ENCODE measurements around the gene EPC2. TPM values are rescaled to one million over a fixed set of nuclear protein-coding genes. Genes with fewer than 3 reads are reported as not detected.
"Not testable (repeated sequence)": the region's sequence is repeated elsewhere in the genome, so short reads cannot be mapped to it uniquely, and the experiment has no call there.

The EPC2 gene
- total RNA-seq, 3 donors from 2014 or later: 28.4 to 32.4 (median 28.6) TPM

DNA sequence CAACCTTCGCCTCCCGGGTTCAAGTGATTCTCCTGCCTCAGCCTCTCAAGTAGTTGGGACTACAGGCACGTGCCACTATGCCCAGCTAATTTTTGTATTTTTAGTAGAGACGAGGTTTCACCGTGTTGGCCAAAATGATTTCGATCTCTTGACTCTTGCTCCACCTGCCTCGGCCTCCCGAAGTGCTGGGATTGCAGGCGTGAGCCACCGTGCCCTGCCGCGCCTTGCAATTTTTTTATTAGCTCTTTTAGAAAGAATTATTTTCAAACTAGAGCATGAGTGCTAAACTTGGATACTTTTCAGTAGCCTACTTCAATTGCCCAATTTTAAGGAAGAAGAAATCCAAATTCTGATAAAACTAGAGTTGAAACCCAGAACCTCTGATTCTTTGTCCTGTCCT is 3.2 kb downstream of the EPC2 start:
- not testable (repeated sequence) for H3K36me3 Mint-ChIP-seq (ENCODE audit: insufficient read depth); ATAC-seq; DNase-seq; H3K4me3 Mint-ChIP-seq; H3K27me3 Mint-ChIP-seq (ENCODE audit: low read depth); H3K9me3 Mint-ChIP-seq
- peaks cover 70% of the 10 kb centered on the region for H3K4me1 Mint-ChIP-seq (ENCODE audit: low read depth)

DNA sequence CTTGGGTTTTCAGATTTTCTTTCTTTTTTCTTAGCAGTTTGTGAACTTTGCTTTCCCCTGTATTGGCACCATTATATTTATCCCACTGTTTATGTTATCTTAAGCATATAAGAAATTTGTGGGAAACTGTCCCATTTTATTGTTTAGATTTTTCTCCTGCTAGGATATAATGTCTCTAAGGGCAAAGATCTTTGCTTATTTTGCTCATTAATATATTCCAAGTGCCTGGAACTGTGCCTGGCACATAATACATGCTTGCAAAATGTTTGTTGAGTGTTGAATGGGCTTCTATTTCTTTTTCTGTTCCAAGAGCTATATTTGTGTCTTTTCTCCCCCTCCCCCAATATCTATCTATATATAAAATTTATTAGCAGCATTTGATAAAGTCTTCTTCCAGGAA is 5.4 kb downstream of the EPC2 start:
- DNase-seq: no peak
- no peak for ATAC-seq
- H3K4me3 Mint-ChIP-seq: no peak overlapping the region
- H3K27me3 Mint-ChIP-seq (ENCODE audit: low read depth): no peaks in the 10 kb centered on the region
- no peaks in the 10 kb centered on the region for H3K9me3 Mint-ChIP-seq
- peaks cover 5% of the 10 kb centered on the region for H3K36me3 Mint-ChIP-seq (ENCODE audit: insufficient read depth)
- H3K4me1 Mint-ChIP-seq (ENCODE audit: low read depth): peaks cover 78% of the 10 kb centered on the region

DNA sequence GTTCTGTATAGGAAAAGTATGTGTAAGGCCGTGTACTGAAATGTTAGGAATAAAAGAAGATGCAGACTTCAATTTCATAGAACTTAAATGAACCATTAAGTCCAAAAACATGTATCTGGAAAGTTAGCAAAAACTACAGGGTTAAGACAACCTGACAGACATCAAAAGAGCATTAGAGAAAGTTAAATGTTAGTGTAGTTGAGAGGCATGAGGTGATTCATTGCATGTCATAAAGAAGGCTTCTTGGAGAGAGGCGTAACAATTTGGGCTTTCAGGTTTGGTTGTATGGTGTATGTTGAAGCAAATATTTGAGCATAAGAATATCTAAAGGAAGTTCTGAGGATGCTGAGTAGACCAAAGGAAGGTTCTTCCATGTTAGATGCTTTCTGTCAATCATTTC is 6.3 kb downstream of the EPC2 start:
- DNase-seq: no peak
- Mint-ChIP-seq H3K4me1 (ENCODE audit: low read depth) (peaks cover 83% of the 10 kb centered on the region), H3K36me3 (ENCODE audit: insufficient read depth) (peaks cover 5% of the 10 kb centered on the region), H3K27me3 (ENCODE audit: low read depth) (no peaks in the 10 kb centered on the region), H3K9me3 (no peaks in the 10 kb centered on the region), H3K4me3 (no peak overlapping the region)
- peak; percentile 37 to 47 for ATAC-seq

DNA sequence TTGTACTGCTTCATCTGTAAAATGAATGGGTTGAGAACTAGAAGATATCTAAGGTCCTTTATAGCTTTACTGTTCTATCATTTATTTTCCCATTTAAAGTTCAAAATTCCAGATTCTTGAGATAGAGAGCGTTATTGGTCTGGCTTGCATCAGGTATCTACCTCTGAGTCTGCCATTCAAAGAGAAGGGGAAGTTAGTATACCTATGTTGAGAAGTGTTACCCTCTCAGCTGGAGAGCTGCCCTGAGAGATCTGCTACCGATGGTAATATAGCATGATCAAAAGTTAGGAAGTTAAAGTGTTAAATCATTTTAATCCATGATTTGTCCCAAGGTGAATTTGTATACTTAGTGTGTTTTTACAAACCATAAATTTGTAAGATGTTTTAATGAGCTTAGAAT is 7.4 kb downstream of the EPC2 start:
- DNase-seq: no peak
- Mint-ChIP-seq H3K4me3 (peak overlapping the region; percentile 11), H3K9me3 (no peaks in the 10 kb centered on the region), H3K36me3 (ENCODE audit: insufficient read depth) (peaks cover 2% of the 10 kb centered on the region), H3K4me1 (ENCODE audit: low read depth) (peaks cover 86% of the 10 kb centered on the region), H3K27me3 (ENCODE audit: low read depth) (no peaks in the 10 kb centered on the region)
- ATAC-seq: no peak

DNA sequence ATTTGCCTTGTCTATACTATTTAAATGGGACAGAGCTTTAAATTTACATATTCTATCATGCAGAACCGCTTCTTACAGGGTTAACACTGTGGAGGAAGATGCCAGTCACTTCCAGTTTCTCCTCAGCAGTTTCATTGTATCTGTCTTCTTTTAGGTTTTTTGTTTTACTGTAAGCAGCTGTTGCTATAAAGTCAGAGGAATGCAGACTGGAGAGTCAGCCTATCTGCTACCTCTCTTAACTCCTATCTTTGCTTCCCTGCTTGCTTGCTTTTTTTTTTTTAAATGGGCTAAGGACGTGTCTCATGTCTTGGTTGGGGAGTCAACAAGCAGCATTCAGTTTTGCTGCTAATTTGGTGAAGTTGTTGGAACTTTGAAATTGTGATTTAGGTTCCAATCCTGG is 8.9 kb downstream of the EPC2 start:
- no peak for DNase-seq
- no peaks in the 10 kb centered on the region for H3K27me3 Mint-ChIP-seq (ENCODE audit: low read depth)
- H3K36me3 Mint-ChIP-seq (ENCODE audit: insufficient read depth): peaks cover 2% of the 10 kb centered on the region
- H3K4me1 Mint-ChIP-seq (ENCODE audit: low read depth): peaks cover 92% of the 10 kb centered on the region
- H3K4me3 Mint-ChIP-seq: peak overlapping the region; percentile 19
- ATAC-seq: peak; percentile 58 to 61
- no peaks in the 10 kb centered on the region for H3K9me3 Mint-ChIP-seq

DNA sequence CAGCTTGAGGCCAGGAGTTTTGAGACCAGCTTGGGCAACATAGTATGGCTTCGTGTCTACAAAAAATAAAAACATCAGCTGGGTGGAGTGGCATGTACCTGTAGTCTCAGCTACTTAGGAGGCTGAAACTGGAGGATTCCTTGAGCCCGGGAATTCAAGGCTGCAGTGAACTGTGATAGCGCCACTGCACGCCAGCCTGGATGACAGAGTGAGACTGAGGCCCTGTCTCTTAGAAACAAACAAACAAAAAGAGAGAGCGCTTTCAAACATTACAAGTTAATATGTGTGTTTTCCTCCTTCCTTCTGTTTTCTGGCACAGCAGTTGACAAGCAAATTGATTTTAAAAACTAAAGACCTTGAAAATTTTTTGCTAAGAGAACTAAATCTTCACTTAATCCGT is 9.9 kb downstream of the EPC2 start:
- Mint-ChIP-seq H3K36me3 (ENCODE audit: insufficient read depth) (no peaks in the 10 kb centered on the region), H3K4me3 (no peak overlapping the region), H3K9me3 (no peaks in the 10 kb centered on the region), H3K4me1 (ENCODE audit: low read depth) (peaks cover 90% of the 10 kb centered on the region), H3K27me3 (ENCODE audit: low read depth) (no peaks in the 10 kb centered on the region)
- no peak for DNase-seq
- ATAC-seq: no peak

DNA sequence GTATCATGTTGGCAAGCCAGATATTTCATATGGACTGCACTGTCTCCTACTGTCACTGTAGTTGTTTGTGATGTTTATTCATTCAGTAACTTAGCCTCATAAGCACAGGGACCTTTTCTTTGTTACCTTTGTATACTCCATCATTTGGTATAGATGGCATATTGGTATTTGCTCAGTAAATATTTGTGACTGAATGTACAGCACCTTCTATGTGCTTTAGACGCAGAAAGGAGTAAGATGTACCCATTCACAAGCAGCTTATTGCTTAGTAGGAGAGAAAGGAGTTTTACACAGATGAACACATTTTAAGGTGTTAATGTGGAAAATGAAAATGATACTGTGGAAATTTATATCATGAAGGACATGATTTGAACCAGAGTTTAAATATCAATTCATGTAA is 12.0 kb downstream of the EPC2 start:
- Mint-ChIP-seq H3K27me3 (ENCODE audit: low read depth) (no peaks in the 10 kb centered on the region), H3K4me3 (no peak overlapping the region), H3K4me1 (ENCODE audit: low read depth) (peaks cover 90% of the 10 kb centered on the region), H3K9me3 (no peaks in the 10 kb centered on the region), H3K36me3 (ENCODE audit: insufficient read depth) (peaks cover 2% of the 10 kb centered on the region)
- ATAC-seq (no peak), DNase-seq (no peak)

DNA sequence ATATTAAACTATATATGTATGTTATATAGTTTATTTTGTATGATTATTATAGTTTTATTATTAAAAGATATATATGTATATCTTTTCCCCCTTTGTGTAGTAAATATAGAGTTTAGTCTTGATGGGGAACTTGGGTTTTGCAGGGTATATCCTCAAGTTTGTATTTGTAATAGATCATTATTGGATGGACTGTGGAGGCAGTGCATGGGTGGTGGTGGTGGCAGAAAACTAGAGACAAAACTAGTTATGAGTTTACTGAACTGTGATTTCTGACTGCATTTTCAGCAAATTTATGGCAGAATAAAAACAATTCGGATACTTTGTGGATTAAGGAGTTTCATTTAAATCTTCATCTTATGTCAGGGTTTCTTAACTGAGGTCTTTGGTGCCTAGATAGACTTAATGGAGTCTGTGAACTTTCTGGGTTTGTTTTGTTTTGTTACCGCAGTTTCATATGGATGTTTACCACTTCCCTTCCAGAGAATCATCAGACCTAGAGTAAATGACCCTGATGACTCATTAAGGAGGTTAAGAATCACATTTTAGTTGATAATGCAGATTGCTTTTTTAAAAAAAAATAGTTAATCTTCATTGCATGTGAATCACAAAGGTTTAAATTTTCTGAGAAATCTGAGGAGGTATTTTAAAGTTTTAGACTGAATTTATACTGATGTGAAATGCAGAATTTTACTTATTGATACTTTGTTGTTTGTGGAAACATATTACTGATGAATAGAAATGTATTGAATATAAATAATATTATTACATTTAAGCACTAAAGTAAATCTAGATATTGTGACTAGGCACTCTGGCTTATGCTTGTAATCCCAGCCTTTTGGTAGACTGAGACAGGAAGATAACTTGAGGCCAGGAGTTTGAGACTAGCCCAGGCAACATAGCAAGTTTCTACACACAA is 14.5 kb downstream of the EPC2 start:
- Mint-ChIP-seq H3K9me3 (no peaks in the 10 kb centered on the region), H3K4me3 (peak overlapping the region; percentile 34), H3K36me3 (ENCODE audit: insufficient read depth) (peaks cover 4% of the 10 kb centered on the region), H3K4me1 (ENCODE audit: low read depth) (peaks cover 72% of the 10 kb centered on the region), H3K27me3 (ENCODE audit: low read depth) (no peaks in the 10 kb centered on the region)
- DNase-seq (no peak), ATAC-seq (peak; percentile 80)

DNA sequence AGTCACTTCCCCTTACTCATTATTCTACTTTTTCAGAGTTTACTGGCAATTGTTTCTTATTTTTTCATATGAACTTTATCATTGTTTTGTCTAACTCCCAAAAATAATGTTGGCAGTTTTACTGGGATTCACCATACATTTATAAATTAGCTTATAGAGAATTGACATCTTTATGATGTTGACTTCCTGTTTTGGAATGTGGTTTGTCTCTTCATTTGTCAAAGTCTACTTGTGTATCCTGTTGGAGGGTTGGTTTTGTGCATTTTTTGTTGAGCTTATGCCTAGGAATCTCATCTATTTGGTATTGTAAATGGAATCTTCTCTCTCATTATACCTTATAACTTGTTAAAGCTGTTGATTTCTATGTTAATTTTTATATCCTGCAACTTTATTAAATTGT is 16.4 kb downstream of the EPC2 start:
- Mint-ChIP-seq H3K27me3 (ENCODE audit: low read depth) (no peaks in the 10 kb centered on the region), H3K4me1 (ENCODE audit: low read depth) (peaks cover 71% of the 10 kb centered on the region)

DNA sequence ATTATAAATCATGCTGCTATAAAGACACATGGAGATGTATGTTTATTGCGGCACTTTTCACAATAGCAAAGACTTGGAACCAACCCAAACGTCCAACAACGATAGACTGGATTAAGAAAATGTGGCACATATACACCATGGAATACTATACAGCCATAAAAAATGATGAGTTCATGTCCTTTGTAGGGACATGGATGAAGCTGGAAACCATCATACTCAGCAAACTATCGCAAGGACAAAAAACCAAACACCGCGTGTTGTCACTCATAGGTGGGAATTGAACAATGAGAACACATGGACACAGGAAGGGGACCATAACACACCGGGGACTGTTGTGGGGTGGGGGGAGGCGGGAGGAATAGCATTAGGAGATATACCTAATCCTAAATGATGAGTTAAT is 17.8 kb downstream of the EPC2 start:
- not testable (repeated sequence) for H3K27me3 Mint-ChIP-seq (ENCODE audit: low read depth); DNase-seq; H3K36me3 Mint-ChIP-seq (ENCODE audit: insufficient read depth); H3K4me3 Mint-ChIP-seq; H3K9me3 Mint-ChIP-seq; ATAC-seq
- peaks cover 69% of the 10 kb centered on the region for H3K4me1 Mint-ChIP-seq (ENCODE audit: low read depth)

More for the DNA sequence above, 16.4 kb downstream of the EPC2 start:
- ATAC-seq: no peak
- H3K9me3 Mint-ChIP-seq: no peaks in the 10 kb centered on the region
- peaks cover 4% of the 10 kb centered on the region for H3K36me3 Mint-ChIP-seq (ENCODE audit: insufficient read depth)
- no peak for DNase-seq
- peak overlapping the region; percentile 5 for H3K4me3 Mint-ChIP-seq

DNA sequence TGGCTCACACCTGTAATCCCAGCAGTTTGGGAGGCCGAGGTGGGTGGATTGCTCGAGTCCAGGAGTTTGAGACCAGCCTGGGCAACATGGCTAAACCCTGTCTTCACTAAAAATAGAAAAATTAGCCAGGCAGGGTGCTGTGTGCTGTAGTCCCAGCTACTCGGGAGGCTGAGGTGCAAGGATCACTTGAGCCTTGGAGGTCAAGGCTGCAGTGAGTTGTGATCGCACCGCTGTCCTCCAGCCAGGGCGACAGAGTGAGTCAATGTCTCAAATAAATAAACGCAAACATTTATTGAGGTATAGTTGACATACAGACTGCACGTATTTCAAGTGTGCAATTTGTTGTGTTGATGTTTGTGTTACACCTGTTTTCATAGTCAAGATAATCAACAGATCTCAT is 19.7 kb downstream of the EPC2 start:
- Mint-ChIP-seq H3K4me3 (no peak overlapping the region), H3K36me3 (ENCODE audit: insufficient read depth) (peaks cover 4% of the 10 kb centered on the region)

DNA sequence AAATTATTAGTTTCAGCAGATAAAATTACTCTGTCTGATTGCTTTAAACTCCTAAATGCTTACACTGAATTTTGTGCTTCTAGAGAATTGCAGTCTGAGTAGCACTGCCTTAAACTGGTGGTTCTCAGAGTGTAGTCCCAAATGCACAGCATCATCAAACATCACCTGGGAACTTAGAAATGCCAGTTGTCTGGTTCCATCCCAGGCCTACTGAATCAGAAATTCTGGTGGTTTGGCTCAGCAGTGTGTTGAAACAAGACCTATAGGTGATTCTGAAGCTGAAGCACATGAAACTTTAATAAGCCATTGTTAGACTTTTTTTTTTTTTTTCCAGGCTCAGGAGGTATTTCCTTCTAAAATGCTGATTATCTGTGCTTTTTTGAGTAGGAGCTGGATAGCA is 22.0 kb downstream of the EPC2 start:
- no peaks in the 10 kb centered on the region for H3K9me3 Mint-ChIP-seq
- DNase-seq: no peak
- peaks cover 69% of the 10 kb centered on the region for H3K4me1 Mint-ChIP-seq (ENCODE audit: low read depth)
- peaks cover 2% of the 10 kb centered on the region for H3K36me3 Mint-ChIP-seq (ENCODE audit: insufficient read depth)
- ATAC-seq: peak in 1 of 2 donors; percentile 30
- no peaks in the 10 kb centered on the region for H3K27me3 Mint-ChIP-seq (ENCODE audit: low read depth)
- no peak overlapping the region for H3K4me3 Mint-ChIP-seq

More for the DNA sequence above, 19.7 kb downstream of the EPC2 start:
- Mint-ChIP-seq H3K9me3 (no peaks in the 10 kb centered on the region), H3K4me1 (ENCODE audit: low read depth) (peaks cover 70% of the 10 kb centered on the region), H3K27me3 (ENCODE audit: low read depth) (no peaks in the 10 kb centered on the region)
- DNase-seq (no peak), ATAC-seq (no peak)

DNA sequence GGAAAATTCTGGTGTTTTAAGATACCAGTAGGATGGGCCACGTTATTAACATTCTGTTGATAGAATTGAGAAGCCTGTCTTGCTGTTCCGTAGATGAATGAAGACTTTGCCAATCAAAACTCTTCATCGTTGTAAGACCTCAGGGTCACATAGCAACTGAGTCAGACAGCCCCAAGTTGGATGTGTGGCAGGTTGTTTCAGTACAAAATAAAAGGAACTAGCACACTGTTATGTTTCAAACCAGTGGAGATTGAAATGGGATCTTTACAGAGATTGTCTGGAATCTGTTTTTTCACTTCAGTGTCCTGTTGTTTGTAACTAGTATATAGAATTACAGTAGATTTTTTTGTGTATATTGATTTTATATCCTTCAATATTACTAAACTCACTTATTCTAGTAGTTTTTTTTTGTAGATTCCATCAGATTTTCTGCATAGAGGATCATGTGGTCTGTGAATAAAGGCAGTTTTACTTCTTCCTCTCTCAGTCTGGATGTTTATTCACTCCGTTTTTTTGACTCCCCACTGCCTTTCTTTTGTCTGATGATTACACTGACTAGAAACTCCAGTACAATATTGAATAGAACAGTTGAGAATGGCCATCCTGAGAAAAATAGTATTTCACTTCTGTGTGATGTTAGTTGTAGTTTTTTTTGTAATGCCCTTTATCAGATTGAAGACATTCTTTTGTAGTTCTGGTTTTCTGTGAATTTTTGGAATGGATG is 22.7 kb downstream of the EPC2 start:
- Mint-ChIP-seq H3K4me3 (no peak overlapping the region), H3K9me3 (peaks cover 3% of the 10 kb centered on the region), H3K36me3 (ENCODE audit: insufficient read depth) (peaks cover 2% of the 10 kb centered on the region), H3K4me1 (ENCODE audit: low read depth) (peaks cover 71% of the 10 kb centered on the region), H3K27me3 (ENCODE audit: low read depth) (no peaks in the 10 kb centered on the region)
- no peak for DNase-seq
- no peak for ATAC-seq

DNA sequence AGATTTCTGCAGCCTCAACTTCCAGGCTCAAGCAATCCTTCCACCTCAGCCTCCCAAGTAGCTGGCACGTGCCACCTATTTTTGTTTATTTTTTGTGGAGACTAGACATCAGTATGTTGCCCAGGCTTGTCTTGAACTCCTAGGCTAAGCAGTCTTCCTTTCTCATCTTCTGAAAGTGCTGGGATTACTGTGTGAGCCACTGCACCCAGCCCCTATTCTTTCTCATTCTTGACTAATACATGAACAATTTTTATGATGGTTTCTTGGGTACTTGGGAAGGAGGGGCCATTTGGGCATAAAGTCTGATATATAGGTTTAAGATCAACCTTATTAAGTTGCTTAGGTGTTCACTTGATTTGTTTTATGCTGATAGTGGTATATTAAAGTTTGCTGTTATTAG is 26.2 kb downstream of the EPC2 start:
- ATAC-seq: peak; percentile 28 to 39
- Mint-ChIP-seq H3K4me1 (ENCODE audit: low read depth) (peaks cover 85% of the 10 kb centered on the region), H3K36me3 (ENCODE audit: insufficient read depth) (peaks cover 4% of the 10 kb centered on the region), H3K27me3 (ENCODE audit: low read depth) (no peaks in the 10 kb centered on the region), H3K9me3 (peaks cover 6% of the 10 kb centered on the region), H3K4me3 (no peak overlapping the region)
- no peak for DNase-seq

Measured in activated T-cell treated with anti-CD3 and anti-CD28 coated beads, Interleukin-2, amount 50 U/mL, for 4 hours (primary cell).